Panc1 (cell line): ENCODE results near the gene PHIP. TPM values are rescaled to one million over a fixed set of nuclear protein-coding genes. Genes with fewer than 3 reads are reported as not detected.
"Not testable (repeated sequence)": the region's sequence is repeated elsewhere in the genome, so short reads cannot be mapped to it uniquely, and the experiment has no call there.

Source experiments
- ATAC-seq: fragments of 200-7000 bp; cut with Tn5 transposase; 2 replicates; pipeline ENCODE4 v1.9.1; 2020; ENCODE audit warnings: mild to moderate bottlenecking, moderate library complexity
- BruUV-seq: library from RNA; stranded (reverse); fragments of 400-500 nt; replicated peaks from 2 replicates; lab custom pipeline; 2021; lab: Mats Ljungman, UMichigan
- CTCF ChIA-PET: fragments of 300-600 bp; sonication (Branson Sonifier 250); formaldehyde crosslinking; loops from one replicate; lab custom pipeline; 2022; ENCODE audit warnings: antibody characterized with exemption; lab: Charles Lee
- POLR2A ChIA-PET: fragments of 300-600 bp; sonication (Branson Sonifier 250); formaldehyde crosslinking; loops from one replicate; lab custom pipeline; 2022; ENCODE audit warnings: antibody characterized with exemption; lab: Charles Lee
- DNase-seq: peaks from one replicate; pipeline ENCODE4 v3.0.0-alpha.2; 2010; ENCODE audit warnings: low read depth, low spot score
- H3K27ac ChIP-seq: 2 replicates; pipeline ENCODE4 v1.5.1; 2011; ENCODE audit warnings: mild to moderate bottlenecking, low read length, inconsistent platforms
- H3K27me3 ChIP-seq: fragments of 200-500 bp; sonication (Bioruptor generic); 2 replicates; pipeline ENCODE4 v1.6.0; 2014; ENCODE audit warnings: low read length, inconsistent platforms; ENCODE audit not compliant: control insufficient read depth, insufficient read depth
- H3K36me3 ChIP-seq: fragments of 200-500 bp; sonication (Bioruptor generic); 2 replicates; pipeline ENCODE4 v1.5.1; 2014; ENCODE audit warnings: inconsistent platforms, mild to moderate bottlenecking, low read length, moderate library complexity; ENCODE audit not compliant: control insufficient read depth, insufficient read depth
- H3K4me1 ChIP-seq: 2 replicates; pipeline ENCODE4 v1.5.1; 2011; ENCODE audit warnings: inconsistent platforms, mild to moderate bottlenecking, low read length, moderate library complexity; ENCODE audit not compliant: control insufficient read depth, insufficient read depth
- H3K4me3 ChIP-seq, 2 experiments: 2 replicates each; pipeline ENCODE4 v1.5.1; 2011 to 2012; ENCODE audit warnings: low read depth in 2 of 2, low read length in 2 of 2, mild to moderate bottlenecking in 2 of 2, inconsistent platforms in 1 of 2, moderate library complexity in 1 of 2
- H3K9me3 ChIP-seq: fragments of 200-500 bp; sonication (Bioruptor generic); 2 replicates; pipeline ENCODE4 v1.5.1; 2014; ENCODE audit warnings: low read depth, mild to moderate bottlenecking, inconsistent platforms, low read length, moderate library complexity; ENCODE audit not compliant: control insufficient read depth, insufficient read depth
- CTCF ChIP-seq: fragments of 450-650 bp; IDR thresholded peaks from 2 replicates; pipeline ENCODE4 v1.5.1; 2017; ENCODE audit warnings: mild to moderate bottlenecking
- POLR2AphosphoS5 ChIP-seq: IDR thresholded peaks from 2 replicates; pipeline ENCODE4 v1.6.1; 2012; ENCODE audit warnings: mild to moderate bottlenecking, low read depth, low read length, moderate library complexity
- SIN3A ChIP-seq: IDR thresholded peaks from 2 replicates; pipeline ENCODE4 v1.6.1; 2012; ENCODE audit warnings: low read depth, mild to moderate bottlenecking, low read length, moderate library complexity, borderline replicate concordance; ENCODE audit not compliant: insufficient read depth
- TCF7L2 ChIP-seq: IDR thresholded peaks from 2 replicates; pipeline ENCODE4 v1.6.1; 2011; ENCODE audit warnings: mild to moderate bottlenecking, low read depth, low read length, inconsistent platforms
- in situ Hi-C: cut with HindIII; loops from 2 replicates; pipeline ENCODE4 v1.10.0; 2016; ENCODE audit warnings: low sequenced_read_pairs, low pct_unique_long_range_greater_than_20kb
- intact Hi-C: fragments of 100-400 bp; cut with micrococcal nuclease; formaldehyde crosslinking; loops from one replicate; pipeline ENCODE4 v1.10.0; 2022; ENCODE audit not compliant: unreplicated experiment
- total RNA-seq: library from RNA; stranded (reverse); gene quantifications from one replicate; pipeline ENCODE4 v1.2.1, GENCODE V29; 2021; ENCODE audit not compliant: unreplicated experiment
- TF ChIP-seq, protein P1 (sequence below), 2 experiments: IDR thresholded peaks; 2 replicates each; pipeline ENCODE4 v1.6.1; 2011 to 2012; ENCODE audit warnings: low read depth in 2 of 2, control low read depth in 1 of 2, low read length in 1 of 2, mild to moderate bottlenecking in 1 of 2, moderate library complexity in 1 of 2; ENCODE audit not compliant: insufficient read depth in 1 of 2

Gene PHIP
- total RNA-seq, 1 experiment from 2014 or later, result 28.0 TPM

- H3K4me3 ChIP-seq, result no peak overlapping the region
- CTCF ChIA-PET, result no interaction called here
- POLR2A ChIA-PET, result no interaction called here
- no peaks in the 10 kb centered on the region for H3K27me3 ChIP-seq
- BruUV-seq, result no TSS peak
- no peaks in the 10 kb centered on the region for H3K9me3 ChIP-seq
- DNase-seq (no peak), ATAC-seq (no peak)
- no peak overlapping the region for H3K27ac ChIP-seq
- no peaks in the 10 kb centered on the region for H3K4me1 ChIP-seq
- TF ChIP-seq CTCF (no peak), SIN3A (no peak), TCF7L2 (no peak), POLR2AphosphoS5 (no peak)
- TF ChIP-seq, protein P1, sequence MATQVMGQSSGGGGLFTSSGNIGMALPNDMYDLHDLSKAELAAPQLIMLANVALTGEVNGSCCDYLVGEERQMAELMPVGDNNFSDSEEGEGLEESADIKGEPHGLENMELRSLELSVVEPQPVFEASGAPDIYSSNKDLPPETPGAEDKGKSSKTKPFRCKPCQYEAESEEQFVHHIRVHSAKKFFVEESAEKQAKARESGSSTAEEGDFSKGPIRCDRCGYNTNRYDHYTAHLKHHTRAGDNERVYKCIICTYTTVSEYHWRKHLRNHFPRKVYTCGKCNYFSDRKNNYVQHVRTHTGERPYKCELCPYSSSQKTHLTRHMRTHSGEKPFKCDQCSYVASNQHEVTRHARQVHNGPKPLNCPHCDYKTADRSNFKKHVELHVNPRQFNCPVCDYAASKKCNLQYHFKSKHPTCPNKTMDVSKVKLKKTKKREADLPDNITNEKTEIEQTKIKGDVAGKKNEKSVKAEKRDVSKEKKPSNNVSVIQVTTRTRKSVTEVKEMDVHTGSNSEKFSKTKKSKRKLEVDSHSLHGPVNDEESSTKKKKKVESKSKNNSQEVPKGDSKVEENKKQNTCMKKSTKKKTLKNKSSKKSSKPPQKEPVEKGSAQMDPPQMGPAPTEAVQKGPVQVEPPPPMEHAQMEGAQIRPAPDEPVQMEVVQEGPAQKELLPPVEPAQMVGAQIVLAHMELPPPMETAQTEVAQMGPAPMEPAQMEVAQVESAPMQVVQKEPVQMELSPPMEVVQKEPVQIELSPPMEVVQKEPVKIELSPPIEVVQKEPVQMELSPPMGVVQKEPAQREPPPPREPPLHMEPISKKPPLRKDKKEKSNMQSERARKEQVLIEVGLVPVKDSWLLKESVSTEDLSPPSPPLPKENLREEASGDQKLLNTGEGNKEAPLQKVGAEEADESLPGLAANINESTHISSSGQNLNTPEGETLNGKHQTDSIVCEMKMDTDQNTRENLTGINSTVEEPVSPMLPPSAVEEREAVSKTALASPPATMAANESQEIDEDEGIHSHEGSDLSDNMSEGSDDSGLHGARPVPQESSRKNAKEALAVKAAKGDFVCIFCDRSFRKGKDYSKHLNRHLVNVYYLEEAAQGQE (IDR thresholded peaks at IDR 0.05; ENCODE audit: insufficient read depth in 1 of 2, low read depth in 2 of 2, low read length in 1 of 2), result no peak
- intact Hi-C loops (no loop called here), in situ Hi-C loops (no loop called here)
- H3K36me3 ChIP-seq, result no peaks in the 10 kb centered on the region; the same call in 1 of the 2 replicates
Measured at GRCh38 chr6:78908621-78909020, 169.4 kb downstream of the PHIP start.

DNA sequence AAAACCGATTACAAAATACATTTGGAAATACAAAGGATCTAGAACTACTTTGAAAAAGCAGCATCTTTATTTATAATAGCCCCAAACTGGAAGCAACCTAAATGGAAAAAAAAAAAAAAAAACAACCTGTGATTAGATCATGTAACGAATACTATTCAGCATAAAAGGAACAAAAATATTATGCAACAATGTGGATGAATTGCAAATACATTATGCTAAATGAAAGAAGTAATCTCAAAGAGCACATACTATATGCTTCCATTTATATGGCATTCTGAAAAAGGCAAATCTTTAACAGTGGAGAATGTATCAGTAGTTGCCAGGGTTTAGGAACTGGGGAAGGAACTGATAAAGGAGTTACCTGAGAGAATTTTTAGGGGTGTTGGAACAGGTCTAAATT lies 181.8 kb downstream of the PHIP start:
- H3K27me3 ChIP-seq, result no peaks in the 10 kb centered on the region
- in situ Hi-C loops (no loop called here), intact Hi-C loops (no loop called here)
- CTCF ChIA-PET, result no interaction called here
- H3K27ac ChIP-seq, result no peak overlapping the region
- H3K36me3 ChIP-seq, result no peaks in the 10 kb centered on the region; the same call in 1 of the 2 replicates
- TF ChIP-seq CTCF (no peak), POLR2AphosphoS5 (no peak), SIN3A (no peak), TCF7L2 (no peak)
- TF ChIP-seq, protein P1 (IDR thresholded peaks at IDR 0.05; ENCODE audit: insufficient read depth in 1 of 2, low read depth in 2 of 2, low read length in 1 of 2), result no peak
- H3K9me3 ChIP-seq, result no peaks in the 10 kb centered on the region
- H3K4me3 ChIP-seq, result no peak overlapping the region
- DNase-seq (no peak), ATAC-seq (no peak)
- BruUV-seq, result no TSS peak
- POLR2A ChIA-PET, result no interaction called here
- H3K4me1 ChIP-seq, result no peaks in the 10 kb centered on the region

DNA sequence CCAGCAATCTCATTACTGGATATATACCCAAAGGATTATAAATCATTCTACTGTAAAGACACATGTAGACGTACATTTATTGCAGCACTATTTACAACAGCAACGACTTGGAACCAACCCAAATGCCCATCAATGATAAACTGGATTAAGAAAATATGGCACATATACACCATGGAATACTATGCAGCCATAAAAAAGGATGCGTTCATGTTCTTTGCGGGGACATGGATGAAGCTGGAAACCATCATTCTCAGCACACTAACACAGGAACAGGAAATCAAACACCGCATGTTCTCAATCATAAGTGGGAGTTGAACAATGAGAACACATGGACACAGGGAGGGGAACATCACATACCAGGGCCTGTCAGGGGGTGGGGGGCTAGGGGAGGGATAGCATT lies 188.2 kb downstream of the PHIP start:
- BruUV-seq, H3K4me1 ChIP-seq, H3K36me3 ChIP-seq, H3K4me3 ChIP-seq, DNase-seq, POLR2A ChIA-PET, CTCF ChIA-PET, ATAC-seq, H3K27me3 ChIP-seq, H3K27ac ChIP-seq, in situ Hi-C loops, H3K9me3 ChIP-seq: not testable (repeated sequence)
- intact Hi-C loops, result loop anchor here (1.0 kb wide), 1 partner anchor 11 kb away; no protein-coding TSS in a partner anchor
